Vagina (tissue), 2 donors: ENCODE data around the gene MRPS18B. TPM values are rescaled to one million over a fixed set of nuclear protein-coding genes. Genes with fewer than 3 reads are reported as not detected.
"Not testable (repeated sequence)": the region's sequence is repeated elsewhere in the genome, so short reads cannot be mapped to it uniquely, and the experiment has no call there.

Source experiments
- DNase-seq, 2 donors: peaks; one replicate each; pipeline ENCODE4 v3.0.0-alpha.2; 2017; ENCODE audit errors: extremely low spot score in 2 of 2
- H3K27ac ChIP-seq: fragments of 200-600 bp; sonication (generic); one replicate; pipeline ENCODE4 v1.5.1; 2019
- H3K27me3 ChIP-seq: fragments of 200-600 bp; sonication (generic); one replicate; pipeline ENCODE4 v1.5.1; 2019
- H3K36me3 ChIP-seq, 2 donors: fragments of 200-600 bp; sonication (generic); one replicate each; pipeline ENCODE4 v1.5.1; 2017 to 2019
- H3K4me1 ChIP-seq: fragments of 200-600 bp; sonication (generic); one replicate; pipeline ENCODE4 v1.5.1; 2019
- H3K4me3 ChIP-seq, 2 donors: fragments of 200-600 bp; sonication (generic); 1 replicate in 1 of 2; 2 replicates in 1 of 2; pipeline ENCODE4 v1.5.1; 2016 to 2019
- H3K9me3 ChIP-seq: fragments of 200-600 bp; sonication (generic); one replicate; pipeline ENCODE4 v1.5.1; 2019
- POLR2A ChIP-seq, 2 donors: fragments of 450-650 bp; IDR thresholded peaks; one replicate each; pipeline ENCODE4 v1.6.1; 2017; ENCODE audit warnings: antibody characterized with exemption in 2 of 2, mild to moderate bottlenecking in 2 of 2, moderate library complexity in 2 of 2
- POLR2AphosphoS5 ChIP-seq, 2 donors: sonication (generic); formaldehyde crosslinking; IDR thresholded peaks; one replicate each; pipeline ENCODE4 v1.9.0; 2017; ENCODE audit warnings: antibody characterized with exemption in 2 of 2, mild to moderate bottlenecking in 2 of 2, low read depth in 1 of 2; ENCODE audit not compliant: insufficient read depth in 1 of 2
- intact Hi-C: fragments of 100-400 bp; cut with DNase I; formaldehyde crosslinking; loops from one replicate; pipeline ENCODE4 v1.15.1; 2023
- total RNA-seq: library from RNA; depleted of rRNA; stranded (reverse); fragments of >200 nt; gene quantifications from one replicate; pipeline ENCODE4 v1.2.3, GENCODE V29; 2016
- TF ChIP-seq, protein P1 (sequence below), 3 experiments: fragments of 450-650 bp in 2 of 3; fragments of 200-600 bp in 1 of 3; sonication (generic) in 1 of 3; IDR thresholded peaks; one replicate each; pipeline ENCODE4 v1.5.1; 2017 to 2019; ENCODE audit warnings: antibody characterized with exemption in 3 of 3, mild to moderate bottlenecking in 2 of 3, moderate library complexity in 2 of 3

MRPS18B gene
- total RNA-seq, 1 donor from 2014 or later, result 21.6 TPM

DNA sequence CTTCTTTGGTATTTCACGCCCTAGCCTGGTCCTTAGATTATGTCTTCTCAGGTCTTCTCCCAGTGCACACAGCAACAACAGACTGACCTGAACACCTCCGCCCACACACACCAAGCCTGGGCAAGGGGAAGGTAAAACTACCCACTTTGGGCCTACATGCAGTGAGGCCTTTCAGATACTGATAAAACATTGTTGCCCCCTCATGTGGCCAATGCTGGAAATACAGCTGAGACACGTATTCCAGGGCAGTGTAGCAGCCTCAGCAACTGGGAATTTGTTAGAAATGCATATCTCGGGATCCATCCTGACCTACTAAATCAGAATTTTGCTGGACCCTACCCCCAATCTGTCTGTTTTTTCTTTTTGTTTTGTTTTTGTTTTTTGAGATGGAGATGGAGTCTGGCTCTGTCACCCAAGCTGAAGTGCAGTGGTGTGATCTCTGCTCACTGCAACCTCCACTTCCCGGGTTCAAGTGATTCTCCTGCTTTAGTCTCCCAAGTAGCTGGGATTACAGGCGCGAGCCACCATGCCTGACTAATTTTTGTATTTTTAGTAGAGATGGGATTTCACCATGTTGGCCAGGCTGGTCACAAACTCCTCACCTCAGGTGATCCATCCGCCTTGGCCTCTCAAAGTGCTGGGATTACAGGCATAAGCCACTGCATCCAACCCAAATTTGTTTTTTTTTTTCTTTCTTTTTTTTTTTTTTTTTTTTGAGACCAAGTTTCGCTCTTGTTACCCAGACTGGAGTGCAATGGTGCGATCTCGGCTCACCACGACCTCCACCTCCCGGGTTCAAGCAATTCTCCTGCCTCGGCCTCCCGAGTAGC lies 20.1 kb upstream of the MRPS18B start:
- DNase-seq, intact Hi-C loops, H3K9me3 ChIP-seq, H3K4me3 ChIP-seq, H3K27ac ChIP-seq, H3K27me3 ChIP-seq, H3K4me1 ChIP-seq: not testable (repeated sequence)
- peaks cover 0 to 28% of the 10 kb centered on the region in 2 donors for H3K36me3 ChIP-seq
- TF ChIP-seq POLR2AphosphoS5 (IDR thresholded peaks at IDR 0.05; ENCODE audit: insufficient read depth in 1 of 2, low read depth in 1 of 2), result peak in 1 of 2 donors; percentile 56
- TF ChIP-seq, protein P1, sequence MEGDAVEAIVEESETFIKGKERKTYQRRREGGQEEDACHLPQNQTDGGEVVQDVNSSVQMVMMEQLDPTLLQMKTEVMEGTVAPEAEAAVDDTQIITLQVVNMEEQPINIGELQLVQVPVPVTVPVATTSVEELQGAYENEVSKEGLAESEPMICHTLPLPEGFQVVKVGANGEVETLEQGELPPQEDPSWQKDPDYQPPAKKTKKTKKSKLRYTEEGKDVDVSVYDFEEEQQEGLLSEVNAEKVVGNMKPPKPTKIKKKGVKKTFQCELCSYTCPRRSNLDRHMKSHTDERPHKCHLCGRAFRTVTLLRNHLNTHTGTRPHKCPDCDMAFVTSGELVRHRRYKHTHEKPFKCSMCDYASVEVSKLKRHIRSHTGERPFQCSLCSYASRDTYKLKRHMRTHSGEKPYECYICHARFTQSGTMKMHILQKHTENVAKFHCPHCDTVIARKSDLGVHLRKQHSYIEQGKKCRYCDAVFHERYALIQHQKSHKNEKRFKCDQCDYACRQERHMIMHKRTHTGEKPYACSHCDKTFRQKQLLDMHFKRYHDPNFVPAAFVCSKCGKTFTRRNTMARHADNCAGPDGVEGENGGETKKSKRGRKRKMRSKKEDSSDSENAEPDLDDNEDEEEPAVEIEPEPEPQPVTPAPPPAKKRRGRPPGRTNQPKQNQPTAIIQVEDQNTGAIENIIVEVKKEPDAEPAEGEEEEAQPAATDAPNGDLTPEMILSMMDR (IDR thresholded peaks at IDR 0.05), result peak; percentile 60 to 82 (median 61)

DNA sequence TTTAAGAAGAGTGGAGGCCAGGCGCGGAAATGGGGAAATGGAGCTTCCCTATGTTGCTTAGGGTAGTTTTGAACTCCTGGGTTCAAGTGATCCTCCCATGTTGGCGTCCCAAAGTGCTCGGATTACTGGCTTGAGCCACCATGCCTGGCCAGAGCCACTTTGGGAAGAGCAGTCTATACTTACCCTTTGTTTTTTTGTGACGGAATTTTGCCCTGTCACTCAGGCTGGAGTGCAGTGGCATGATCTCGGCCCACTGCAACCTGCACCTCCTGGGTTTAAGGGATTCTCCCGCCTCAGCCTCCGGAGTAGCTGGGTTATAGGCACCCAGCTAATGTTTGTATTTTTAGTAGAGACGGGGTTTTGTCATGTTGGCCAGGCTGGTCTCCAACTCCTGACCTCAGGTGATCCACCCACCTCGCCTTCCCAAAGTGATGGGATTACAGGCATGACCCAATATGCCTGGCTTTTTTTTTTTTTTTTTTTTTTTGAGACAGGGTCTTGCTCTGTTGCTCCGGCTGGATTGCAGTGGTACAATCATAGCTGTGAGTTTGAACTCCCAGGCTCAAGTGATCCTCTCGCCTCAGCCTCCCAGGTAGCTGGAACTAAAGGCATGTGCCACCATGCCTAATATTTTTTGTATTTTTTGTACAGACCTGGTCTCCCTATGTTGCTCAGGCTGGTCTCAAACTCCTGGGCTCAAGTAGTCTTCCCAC lies 18.6 kb upstream of the MRPS18B start:
- intact Hi-C loops, result no loop called here
- DNase-seq, result no peak
- Histone ChIP-seq H3K27me3 (no peaks in the 10 kb centered on the region), H3K36me3 (peaks cover 9 to 38% of the 10 kb centered on the region in 2 donors), H3K4me3 (no peak overlapping the region), H3K27ac (no peak overlapping the region), H3K9me3 (no peaks in the 10 kb centered on the region), H3K4me1 (no peaks in the 10 kb centered on the region)
- TF ChIP-seq, protein P1 (IDR thresholded peaks at IDR 0.05), result no peak
- TF ChIP-seq POLR2A (IDR thresholded peaks at IDR 0.05) (no peak), POLR2AphosphoS5 (IDR thresholded peaks at IDR 0.05; ENCODE audit: insufficient read depth in 1 of 2, low read depth in 1 of 2) (no peak)

- Histone ChIP-seq H3K27me3 (no peaks in the 10 kb centered on the region), H3K9me3 (no peaks in the 10 kb centered on the region), H3K4me1 (no peaks in the 10 kb centered on the region), H3K36me3 (peaks cover 9 to 45% of the 10 kb centered on the region in 2 donors), H3K4me3 (no peak overlapping the region), H3K27ac (no peak overlapping the region)
- no peak for DNase-seq
- TF ChIP-seq, protein P1 (IDR thresholded peaks at IDR 0.05), result no peak
- TF ChIP-seq POLR2A (IDR thresholded peaks at IDR 0.05), result no peak
- no peak for TF ChIP-seq POLR2AphosphoS5 (IDR thresholded peaks at IDR 0.05; ENCODE audit: insufficient read depth in 1 of 2, low read depth in 1 of 2)
- intact Hi-C loops, result no loop called here
Measured at GRCh38 chr6:30599625-30600324, 17.9 kb upstream of the MRPS18B start.

- H3K36me3 ChIP-seq, result peaks cover 9 to 53% of the 10 kb centered on the region in 2 donors
- TF ChIP-seq POLR2AphosphoS5 (IDR thresholded peaks at IDR 0.05; ENCODE audit: insufficient read depth in 1 of 2, low read depth in 1 of 2), result peak in 1 of 2 donors; percentile 70
- TF ChIP-seq, protein P1 (IDR thresholded peaks at IDR 0.05), result no peak
- no peaks in the 10 kb centered on the region for H3K27me3 ChIP-seq
- H3K4me1 ChIP-seq, result no peaks in the 10 kb centered on the region
- intact Hi-C loops, result no loop called here
- no peak overlapping the region for H3K27ac ChIP-seq
- no peak for DNase-seq
- H3K9me3 ChIP-seq, result no peaks in the 10 kb centered on the region
- no peak overlapping the region for H3K4me3 ChIP-seq
Measured at GRCh38 chr6:30600451-30600961, 17.1 kb upstream of the MRPS18B start.
